ENCODE measurements around the gene SEMA3G.
A peak's percentile ranks its signal among the peaks of the same experiment; 100 is the strongest.

SEMA3G gene

GRCh38 chr3:52463416-52463815 is 18.5 kb upstream of the SEMA3G start:
- no peak overlapping the region for H3K4me3 ChIP-seq (ENCODE audit: low read depth, low read length)
- TF ChIP-seq CTCF (IDR thresholded peaks at IDR 0.05; ENCODE audit: insufficient read depth, low read length, missing control alignments), result no peak
- no peak for DNase-seq (ENCODE audit: low read depth, low spot score)
- CTCF ChIA-PET, result interaction anchor here (1.3 kb wide), 1 partner anchor 16 kb away, joined by 3 read pairs; no protein-coding TSS in a partner anchor
- POLR2A ChIA-PET, result no interaction called here

- ChIA-PET CTCF (interaction anchor here (1.1 to 2.6 kb wide), 4 partner anchors 9 to 34 kb away, joined by 3 to 10 read pairs (median 5); no protein-coding TSS in a partner anchor), POLR2A (interaction anchor here (0.9 kb wide), 1 partner anchor 245 kb away, joined by 3 read pairs; no protein-coding TSS in a partner anchor)
- no peak for DNase-seq (ENCODE audit: low read depth, low spot score)
- H3K4me3 ChIP-seq (ENCODE audit: low read depth, low read length), result no peak overlapping the region
- TF ChIP-seq CTCF (IDR thresholded peaks at IDR 0.05; ENCODE audit: insufficient read depth, low read length, missing control alignments), result no peak
These were observed 17.0 kb upstream of the SEMA3G start for GRCh38 chr3:52461874-52462273.

GRCh38 chr3:52458770-52459545 is 14.1 kb upstream of the SEMA3G start:
- no peak for DNase-seq (ENCODE audit: low read depth, low spot score)
- POLR2A ChIA-PET, result no interaction called here
- H3K4me3 ChIP-seq (ENCODE audit: low read depth, low read length), result no peak overlapping the region
- no peak for TF ChIP-seq CTCF (IDR thresholded peaks at IDR 0.05; ENCODE audit: insufficient read depth, low read length, missing control alignments)
- CTCF ChIA-PET, result interaction anchor here (1.1 to 26.2 kb wide), 5 partner anchors 10 to 238 kb away, joined by 3 to 1004 read pairs (median 10); partner anchors contain the start of gene SEMA3G

GRCh38 chr3:52458031-52458760 is 13.3 kb upstream of the SEMA3G start:
- TF ChIP-seq CTCF (IDR thresholded peaks at IDR 0.05; ENCODE audit: insufficient read depth, low read length, missing control alignments), result no peak
- ChIA-PET CTCF (interaction anchor here (1.1 to 26.2 kb wide), 5 partner anchors 11 to 237 kb away, joined by 3 to 1004 read pairs (median 3); partner anchors contain the start of gene SEMA3G), POLR2A (no interaction called here)
- no peak overlapping the region for H3K4me3 ChIP-seq (ENCODE audit: low read depth, low read length)
- DNase-seq (ENCODE audit: low read depth, low spot score), result no peak

- ChIA-PET CTCF (interaction anchor here (1.1 to 26.2 kb wide), 4 partner anchors 10 to 31 kb away, joined by 3 to 1004 read pairs (median 29); partner anchors contain the start of gene SEMA3G), POLR2A (interaction anchor here (0.6 to 2.0 kb wide), 2 partner anchors 9 kb away, joined by 3 to 5 read pairs; no protein-coding TSS in a partner anchor)
- H3K4me3 ChIP-seq (ENCODE audit: low read depth, low read length), result peak overlapping the region; percentile 84
- no peak for DNase-seq (ENCODE audit: low read depth, low spot score)
- TF ChIP-seq CTCF (IDR thresholded peaks at IDR 0.05; ENCODE audit: insufficient read depth, low read length, missing control alignments), result no peak
These were observed 11.9 kb upstream of the SEMA3G start for GRCh38 chr3:52456800-52457183.
